ENCODE results near the gene ZNF3. TPM values are rescaled to one million over a fixed set of nuclear protein-coding genes. Genes with fewer than 3 reads are reported as not detected.

ZNF3 gene
- total RNA-seq, 1 donor from 2014 or later: 47.7 TPM

DNA sequence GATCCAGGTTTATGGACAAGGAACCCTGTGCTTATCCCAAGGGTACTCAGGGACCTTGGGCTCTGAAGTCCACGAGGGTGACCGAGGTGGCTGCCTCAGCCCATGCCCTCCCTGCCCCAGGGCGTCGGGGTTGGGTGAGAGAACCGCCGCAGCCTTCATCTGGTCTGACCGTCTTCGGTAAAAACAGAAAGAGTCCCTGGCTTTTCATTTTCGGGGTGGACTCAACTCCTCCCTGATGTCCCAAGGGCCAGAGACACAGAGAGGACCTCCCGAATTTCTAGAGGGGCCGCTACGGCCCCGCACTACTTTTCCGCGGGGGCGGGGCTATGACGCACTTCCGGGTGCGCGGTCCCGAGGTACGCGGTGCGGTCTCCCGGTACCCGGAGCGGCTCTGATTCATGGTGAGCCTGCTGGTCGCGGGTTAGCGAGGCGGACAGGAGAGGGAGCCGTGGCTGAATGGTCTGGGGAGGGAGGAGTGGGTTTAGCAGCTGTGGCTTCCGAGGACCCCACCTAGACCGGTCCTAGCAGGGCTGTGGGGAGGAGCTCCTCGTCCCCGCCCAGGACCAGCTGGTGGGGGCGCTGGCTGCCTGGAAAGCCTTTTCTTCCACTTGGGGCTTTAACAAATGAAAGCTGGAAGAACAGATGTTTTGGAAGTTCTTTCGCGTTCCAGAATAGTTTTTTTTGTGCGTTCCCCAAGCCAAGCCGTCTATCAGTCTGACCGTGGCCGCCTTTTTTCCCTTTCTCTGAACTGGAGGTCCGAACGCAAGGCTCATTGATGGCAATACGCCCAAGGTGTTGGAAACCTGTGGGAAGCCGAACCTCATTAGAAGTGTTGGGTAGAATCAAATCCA is 31.9 kb downstream of the ZNF3 start, which contains the start of gene ZSCAN21:
ZSCAN21 (plus strand) TSS at position 334 of the 851 bp plus-strand sequence. CDS start 7,233 bp downstream, outside the sequence.
- TF ChIP-seq, protein P1, sequence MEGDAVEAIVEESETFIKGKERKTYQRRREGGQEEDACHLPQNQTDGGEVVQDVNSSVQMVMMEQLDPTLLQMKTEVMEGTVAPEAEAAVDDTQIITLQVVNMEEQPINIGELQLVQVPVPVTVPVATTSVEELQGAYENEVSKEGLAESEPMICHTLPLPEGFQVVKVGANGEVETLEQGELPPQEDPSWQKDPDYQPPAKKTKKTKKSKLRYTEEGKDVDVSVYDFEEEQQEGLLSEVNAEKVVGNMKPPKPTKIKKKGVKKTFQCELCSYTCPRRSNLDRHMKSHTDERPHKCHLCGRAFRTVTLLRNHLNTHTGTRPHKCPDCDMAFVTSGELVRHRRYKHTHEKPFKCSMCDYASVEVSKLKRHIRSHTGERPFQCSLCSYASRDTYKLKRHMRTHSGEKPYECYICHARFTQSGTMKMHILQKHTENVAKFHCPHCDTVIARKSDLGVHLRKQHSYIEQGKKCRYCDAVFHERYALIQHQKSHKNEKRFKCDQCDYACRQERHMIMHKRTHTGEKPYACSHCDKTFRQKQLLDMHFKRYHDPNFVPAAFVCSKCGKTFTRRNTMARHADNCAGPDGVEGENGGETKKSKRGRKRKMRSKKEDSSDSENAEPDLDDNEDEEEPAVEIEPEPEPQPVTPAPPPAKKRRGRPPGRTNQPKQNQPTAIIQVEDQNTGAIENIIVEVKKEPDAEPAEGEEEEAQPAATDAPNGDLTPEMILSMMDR (IDR thresholded peaks at IDR 0.05; ENCODE audit: unreplicated experiment): no peak
- H3K27me3 Mint-ChIP-seq (ENCODE audit: unreplicated experiment): peaks cover 4% of the 10 kb centered on the region
- no peaks in the 10 kb centered on the region for H3K9me3 Mint-ChIP-seq (ENCODE audit: unreplicated experiment)
- H3K4me1 Mint-ChIP-seq (ENCODE audit: unreplicated experiment): peaks cover 10% of the 10 kb centered on the region
- peak within 1 kb of the TSS; percentile 95 for H3K4me3 Mint-ChIP-seq (ENCODE audit: unreplicated experiment)
- peak; percentile 67 for DNase-seq (ENCODE audit: low spot score)
- peak within 1 kb of the TSS; percentile 93 for H3K27ac Mint-ChIP-seq (ENCODE audit: unreplicated experiment)
- H3K36me3 Mint-ChIP-seq (ENCODE audit: low read depth, unreplicated experiment): peaks cover 8% of the 10 kb centered on the region

DNA sequence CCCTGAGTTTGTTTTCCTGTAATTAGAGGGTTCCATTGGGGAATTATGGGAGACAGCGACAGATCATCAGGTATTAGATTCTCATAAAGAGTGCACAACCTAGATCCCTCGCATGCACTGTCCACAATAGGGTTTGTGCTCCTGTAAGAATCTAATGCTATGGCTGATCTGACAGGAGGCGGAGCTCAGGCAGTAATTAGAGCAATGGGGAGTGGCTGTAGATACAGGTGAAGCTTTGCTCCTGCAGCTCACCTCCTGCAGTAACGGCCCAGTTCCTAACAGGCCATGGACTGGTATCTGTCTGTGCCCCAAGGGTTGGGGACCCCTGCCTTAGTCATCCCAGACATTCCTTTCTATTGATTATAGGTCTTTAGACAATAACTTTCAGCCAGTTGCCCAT is 32.8 kb downstream of the ZNF3 start:
- H3K27ac Mint-ChIP-seq (ENCODE audit: unreplicated experiment): no peak overlapping the region
- H3K9me3 Mint-ChIP-seq (ENCODE audit: unreplicated experiment): no peaks in the 10 kb centered on the region
- TF ChIP-seq, protein P1 (IDR thresholded peaks at IDR 0.05; ENCODE audit: unreplicated experiment): no peak
- H3K4me3 Mint-ChIP-seq (ENCODE audit: unreplicated experiment): peak overlapping the region; percentile 80
- H3K4me1 Mint-ChIP-seq (ENCODE audit: unreplicated experiment): peaks cover 10% of the 10 kb centered on the region
- DNase-seq (ENCODE audit: low spot score): no peak
- peaks cover 4% of the 10 kb centered on the region for H3K27me3 Mint-ChIP-seq (ENCODE audit: unreplicated experiment)
- H3K36me3 Mint-ChIP-seq (ENCODE audit: low read depth, unreplicated experiment): peaks cover 8% of the 10 kb centered on the region

DNA sequence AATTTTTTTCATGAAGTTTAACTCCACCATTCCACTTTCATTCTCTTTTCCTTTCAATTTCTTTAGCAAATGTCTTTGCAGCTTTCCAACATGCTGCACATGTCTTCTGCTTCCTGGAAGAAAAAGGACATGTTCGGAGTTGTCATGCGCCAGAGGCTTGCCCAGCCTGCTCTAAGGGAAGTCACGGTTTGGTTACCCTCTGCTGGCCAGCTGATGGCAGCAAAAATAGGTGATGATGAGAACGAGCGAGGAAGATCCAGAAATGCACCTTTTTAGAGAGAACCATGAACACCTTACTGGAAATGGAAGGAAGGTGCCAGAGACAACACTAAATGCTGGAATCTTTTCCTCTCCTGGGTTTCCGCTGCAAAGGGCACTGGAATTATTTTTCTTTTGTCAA is 36.8 kb downstream of the ZNF3 start:
- H3K9me3 Mint-ChIP-seq (ENCODE audit: unreplicated experiment): no peaks in the 10 kb centered on the region
- no peaks in the 10 kb centered on the region for H3K27me3 Mint-ChIP-seq (ENCODE audit: unreplicated experiment)
- TF ChIP-seq, protein P1 (IDR thresholded peaks at IDR 0.05; ENCODE audit: unreplicated experiment): no peak
- no peaks in the 10 kb centered on the region for H3K4me1 Mint-ChIP-seq (ENCODE audit: unreplicated experiment)
- no peak overlapping the region for H3K27ac Mint-ChIP-seq (ENCODE audit: unreplicated experiment)
- peaks cover 4% of the 10 kb centered on the region for H3K36me3 Mint-ChIP-seq (ENCODE audit: low read depth, unreplicated experiment)
- no peak for DNase-seq (ENCODE audit: low spot score)
- no peak overlapping the region for H3K4me3 Mint-ChIP-seq (ENCODE audit: unreplicated experiment)

DNA sequence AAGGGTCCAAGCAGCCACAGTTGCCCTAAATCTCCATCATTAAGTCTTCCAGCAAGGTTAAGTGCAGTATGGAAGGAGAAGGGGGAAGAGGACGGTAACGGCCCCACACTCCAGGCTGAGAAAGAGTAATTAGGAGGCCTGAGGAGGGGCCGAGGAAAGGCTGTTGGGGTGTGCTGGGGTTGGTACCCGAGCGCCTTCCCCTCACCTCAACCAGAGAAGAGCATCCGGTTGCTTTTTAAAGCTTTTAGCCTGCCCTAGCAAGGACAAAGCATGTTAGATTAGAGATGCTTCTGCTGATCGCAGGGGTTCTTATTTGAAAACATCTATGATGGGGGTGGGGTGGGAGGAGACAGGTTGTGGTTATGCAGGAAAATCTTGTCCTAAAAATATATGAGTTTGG is 40.9 kb downstream of the ZNF3 start:
- Mint-ChIP-seq H3K4me3 (ENCODE audit: unreplicated experiment) (no peak overlapping the region), H3K36me3 (ENCODE audit: low read depth, unreplicated experiment) (peaks cover 17% of the 10 kb centered on the region), H3K27ac (ENCODE audit: unreplicated experiment) (no peak overlapping the region), H3K27me3 (ENCODE audit: unreplicated experiment) (no peaks in the 10 kb centered on the region), H3K4me1 (ENCODE audit: unreplicated experiment) (no peaks in the 10 kb centered on the region), H3K9me3 (ENCODE audit: unreplicated experiment) (no peaks in the 10 kb centered on the region)
- TF ChIP-seq, protein P1 (IDR thresholded peaks at IDR 0.05; ENCODE audit: unreplicated experiment): no peak
- DNase-seq (ENCODE audit: low spot score): no peak

DNA sequence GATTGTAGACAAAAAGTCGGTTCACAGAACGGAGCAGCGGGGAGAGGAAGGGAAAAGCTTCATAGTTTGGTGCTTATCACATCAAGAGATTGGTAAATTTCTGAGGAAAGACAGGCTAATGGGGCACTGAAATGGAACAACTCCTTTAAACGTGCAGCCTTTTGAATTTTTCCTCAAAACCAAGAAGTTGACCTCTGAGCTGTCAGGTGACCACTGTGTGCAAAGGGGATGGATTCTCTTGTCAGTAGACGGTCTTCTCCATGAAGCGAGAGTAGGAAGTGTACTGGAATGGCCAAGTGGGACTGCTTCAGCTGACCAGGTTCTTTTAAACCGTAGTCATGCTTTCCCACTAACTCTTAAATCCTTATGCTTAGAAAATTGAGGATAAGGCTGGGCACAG is 43.2 kb downstream of the ZNF3 start:
- Mint-ChIP-seq H3K27me3 (ENCODE audit: unreplicated experiment) (no peaks in the 10 kb centered on the region), H3K4me3 (ENCODE audit: unreplicated experiment) (no peak overlapping the region), H3K9me3 (ENCODE audit: unreplicated experiment) (no peaks in the 10 kb centered on the region), H3K27ac (ENCODE audit: unreplicated experiment) (no peak overlapping the region), H3K36me3 (ENCODE audit: low read depth, unreplicated experiment) (peaks cover 34% of the 10 kb centered on the region), H3K4me1 (ENCODE audit: unreplicated experiment) (no peaks in the 10 kb centered on the region)
- DNase-seq (ENCODE audit: low spot score): no peak
- TF ChIP-seq, protein P1 (IDR thresholded peaks at IDR 0.05; ENCODE audit: unreplicated experiment): no peak
